ENCODE measurements around the gene UMAD1.
"Not testable (repeated sequence)": the region's sequence is repeated elsewhere in the genome, so short reads cannot be mapped to it uniquely, and the experiment has no call there.

UMAD1 gene

GRCh38 chr7:7816084-7816483 lies 175.5 kb downstream of the UMAD1 start:
- H3K27ac ChIP-seq (ENCODE audit: low read depth, low read length, severe bottlenecking): no peak overlapping the region
- H3K36me3 ChIP-seq (ENCODE audit: control insufficient read depth, insufficient read depth, low read length): no peaks in the 10 kb centered on the region
- 76 to 83% methylated on average over 4 to 6 of the region's 7 CpGs for WGBS, 2 experiments (ENCODE audit: insufficient coverage in 2 of 2)
- H3K4me3 ChIP-seq (ENCODE audit: extremely low read depth, insufficient read depth, low read length, poor library complexity, severe bottlenecking): no peak overlapping the region
- H3K4me1 ChIP-seq (ENCODE audit: control insufficient read depth, insufficient read depth, low read length, poor library complexity, severe bottlenecking): no peaks in the 10 kb centered on the region
- H3K9me3 ChIP-seq (ENCODE audit: control insufficient read depth, low read length): no peaks in the 10 kb centered on the region

GRCh38 chr7:7816816-7817536 lies 176.4 kb downstream of the UMAD1 start:
- no peaks in the 10 kb centered on the region for H3K4me1 ChIP-seq (ENCODE audit: control insufficient read depth, insufficient read depth, low read length, poor library complexity, severe bottlenecking)
- H3K9me3 ChIP-seq (ENCODE audit: control insufficient read depth, low read length): no peaks in the 10 kb centered on the region
- 83% methylated on average over 1 to 3 of the region's 7 CpGs for WGBS, 2 experiments (ENCODE audit: insufficient coverage in 2 of 2)
- no peaks in the 10 kb centered on the region for H3K36me3 ChIP-seq (ENCODE audit: control insufficient read depth, insufficient read depth, low read length)
- H3K27ac ChIP-seq (ENCODE audit: low read depth, low read length, severe bottlenecking): no peak overlapping the region
- no peak overlapping the region for H3K4me3 ChIP-seq (ENCODE audit: extremely low read depth, insufficient read depth, low read length, poor library complexity, severe bottlenecking)

GRCh38 chr7:7817748-7818147 lies 177.2 kb downstream of the UMAD1 start:
- H3K36me3 ChIP-seq (ENCODE audit: control insufficient read depth, insufficient read depth, low read length): no peaks in the 10 kb centered on the region
- no peak overlapping the region for H3K4me3 ChIP-seq (ENCODE audit: extremely low read depth, insufficient read depth, low read length, poor library complexity, severe bottlenecking)
- no peaks in the 10 kb centered on the region for H3K9me3 ChIP-seq (ENCODE audit: control insufficient read depth, low read length)
- no peak overlapping the region for H3K27ac ChIP-seq (ENCODE audit: low read depth, low read length, severe bottlenecking)
- H3K4me1 ChIP-seq (ENCODE audit: control insufficient read depth, insufficient read depth, low read length, poor library complexity, severe bottlenecking): no peaks in the 10 kb centered on the region
- WGBS, 2 experiments (ENCODE audit: insufficient coverage in 2 of 2): 86 to 100% methylated on average over 1 of the region's 2 CpGs

- no CpG with 5 or more reads among the region's 2 CpGs for WGBS, 2 experiments (ENCODE audit: insufficient coverage in 2 of 2)
- not testable (repeated sequence) for H3K4me1 ChIP-seq (ENCODE audit: control insufficient read depth, insufficient read depth, low read length, poor library complexity, severe bottlenecking); H3K27ac ChIP-seq (ENCODE audit: low read depth, low read length, severe bottlenecking); H3K9me3 ChIP-seq (ENCODE audit: control insufficient read depth, low read length); H3K4me3 ChIP-seq (ENCODE audit: extremely low read depth, insufficient read depth, low read length, poor library complexity, severe bottlenecking); H3K36me3 ChIP-seq (ENCODE audit: control insufficient read depth, insufficient read depth, low read length)
These were observed 177.6 kb downstream of the UMAD1 start for GRCh38 chr7:7818179-7818578.

- WGBS, 2 experiments (ENCODE audit: insufficient coverage in 2 of 2): 63 to 100% methylated on average over 2 to 4 of the region's 6 CpGs
- no peak overlapping the region for H3K27ac ChIP-seq (ENCODE audit: low read depth, low read length, severe bottlenecking)
- H3K9me3 ChIP-seq (ENCODE audit: control insufficient read depth, low read length): no peaks in the 10 kb centered on the region
- no peak overlapping the region for H3K4me3 ChIP-seq (ENCODE audit: extremely low read depth, insufficient read depth, low read length, poor library complexity, severe bottlenecking)
- no peaks in the 10 kb centered on the region for H3K4me1 ChIP-seq (ENCODE audit: control insufficient read depth, insufficient read depth, low read length, poor library complexity, severe bottlenecking)
- H3K36me3 ChIP-seq (ENCODE audit: control insufficient read depth, insufficient read depth, low read length): no peaks in the 10 kb centered on the region
These were observed 179.1 kb downstream of the UMAD1 start for GRCh38 chr7:7819442-7820247.

- Histone ChIP-seq H3K4me3 (ENCODE audit: extremely low read depth, insufficient read depth, low read length, poor library complexity, severe bottlenecking) (no peak overlapping the region), H3K36me3 (ENCODE audit: control insufficient read depth, insufficient read depth, low read length) (no peaks in the 10 kb centered on the region), H3K4me1 (ENCODE audit: control insufficient read depth, insufficient read depth, low read length, poor library complexity, severe bottlenecking) (no peaks in the 10 kb centered on the region), H3K27ac (ENCODE audit: low read depth, low read length, severe bottlenecking) (no peak overlapping the region), H3K9me3 (ENCODE audit: control insufficient read depth, low read length) (no peaks in the 10 kb centered on the region)
- WGBS, 2 experiments (ENCODE audit: insufficient coverage in 2 of 2): no CpG with 5 or more reads among the region's 1 CpG
These were observed 179.9 kb downstream of the UMAD1 start for GRCh38 chr7:7820409-7820808.

GRCh38 chr7:7820939-7821338 lies 180.4 kb downstream of the UMAD1 start:
- Histone ChIP-seq H3K36me3 (ENCODE audit: control insufficient read depth, insufficient read depth, low read length) (no peaks in the 10 kb centered on the region), H3K9me3 (ENCODE audit: control insufficient read depth, low read length) (no peaks in the 10 kb centered on the region), H3K4me3 (ENCODE audit: extremely low read depth, insufficient read depth, low read length, poor library complexity, severe bottlenecking) (no peak overlapping the region), H3K4me1 (ENCODE audit: control insufficient read depth, insufficient read depth, low read length, poor library complexity, severe bottlenecking) (no peaks in the 10 kb centered on the region), H3K27ac (ENCODE audit: low read depth, low read length, severe bottlenecking) (no peak overlapping the region)
- WGBS, 2 experiments (ENCODE audit: insufficient coverage in 2 of 2): 71% methylated on average over 1 of the region's 3 CpGs; no CpG with 5 or more reads in 1 of the 2 experiments

GRCh38 chr7:7821517-7821916 lies 181.0 kb downstream of the UMAD1 start:
- Histone ChIP-seq H3K9me3 (ENCODE audit: control insufficient read depth, low read length) (no peaks in the 10 kb centered on the region), H3K4me3 (ENCODE audit: extremely low read depth, insufficient read depth, low read length, poor library complexity, severe bottlenecking) (no peak overlapping the region), H3K4me1 (ENCODE audit: control insufficient read depth, insufficient read depth, low read length, poor library complexity, severe bottlenecking) (no peaks in the 10 kb centered on the region), H3K36me3 (ENCODE audit: control insufficient read depth, insufficient read depth, low read length) (no peaks in the 10 kb centered on the region), H3K27ac (ENCODE audit: low read depth, low read length, severe bottlenecking) (no peak overlapping the region)
- 83% methylated on average over 1 of the region's 3 CpGs; no CpG with 5 or more reads in 1 of the 2 experiments for WGBS, 2 experiments (ENCODE audit: insufficient coverage in 2 of 2)

- H3K36me3 ChIP-seq (ENCODE audit: control insufficient read depth, insufficient read depth, low read length); H3K4me1 ChIP-seq (ENCODE audit: control insufficient read depth, insufficient read depth, low read length, poor library complexity, severe bottlenecking); H3K4me3 ChIP-seq (ENCODE audit: extremely low read depth, insufficient read depth, low read length, poor library complexity, severe bottlenecking); H3K27ac ChIP-seq (ENCODE audit: low read depth, low read length, severe bottlenecking); H3K9me3 ChIP-seq (ENCODE audit: control insufficient read depth, low read length): not testable (repeated sequence)
These were observed 184.7 kb downstream of the UMAD1 start for GRCh38 chr7:7825294-7825693.

- 100% methylated on average over 1 of the region's 2 CpGs; no CpG with 5 or more reads in 1 of the 2 experiments for WGBS, 2 experiments (ENCODE audit: insufficient coverage in 2 of 2)
- Histone ChIP-seq H3K27ac (ENCODE audit: low read depth, low read length, severe bottlenecking) (no peak overlapping the region), H3K36me3 (ENCODE audit: control insufficient read depth, insufficient read depth, low read length) (no peaks in the 10 kb centered on the region), H3K9me3 (ENCODE audit: control insufficient read depth, low read length) (no peaks in the 10 kb centered on the region), H3K4me1 (ENCODE audit: control insufficient read depth, insufficient read depth, low read length, poor library complexity, severe bottlenecking) (no peaks in the 10 kb centered on the region), H3K4me3 (ENCODE audit: extremely low read depth, insufficient read depth, low read length, poor library complexity, severe bottlenecking) (no peak overlapping the region)
These were observed 189.1 kb downstream of the UMAD1 start for GRCh38 chr7:7829667-7830066.
